Measurements from ENCODE around the gene SEC24C.

DNA sequence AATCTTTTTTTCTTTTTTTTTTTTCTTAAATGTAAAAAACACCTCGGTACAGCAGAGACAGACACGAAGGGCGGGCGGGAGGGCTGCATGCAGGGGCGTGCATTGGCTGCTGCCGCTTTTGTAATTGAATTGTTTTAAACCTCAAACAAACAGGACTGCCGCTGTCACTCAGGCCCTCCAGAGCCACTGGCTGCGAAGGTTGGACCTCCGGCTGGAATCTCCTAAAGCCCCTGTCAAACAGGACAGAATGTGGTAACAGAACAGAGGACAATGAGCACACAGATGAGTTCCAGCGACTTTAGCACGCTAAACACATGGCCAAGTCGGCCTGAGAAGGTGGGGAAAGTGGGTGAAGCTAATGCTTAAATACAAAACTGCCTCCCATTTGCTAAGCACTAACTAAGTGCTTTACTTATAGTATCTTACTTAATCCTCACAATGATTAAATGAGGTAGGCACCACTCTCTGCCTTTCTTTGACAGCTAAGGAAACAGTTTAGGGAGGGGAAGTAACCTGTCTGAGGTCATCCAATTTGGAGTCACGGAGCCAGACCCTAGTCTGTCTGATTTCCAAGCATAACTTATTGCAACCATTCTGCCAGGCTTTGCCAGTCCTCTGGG is 70.2 kb downstream of the SEC24C start:
- TF ChIP-seq, protein P1, sequence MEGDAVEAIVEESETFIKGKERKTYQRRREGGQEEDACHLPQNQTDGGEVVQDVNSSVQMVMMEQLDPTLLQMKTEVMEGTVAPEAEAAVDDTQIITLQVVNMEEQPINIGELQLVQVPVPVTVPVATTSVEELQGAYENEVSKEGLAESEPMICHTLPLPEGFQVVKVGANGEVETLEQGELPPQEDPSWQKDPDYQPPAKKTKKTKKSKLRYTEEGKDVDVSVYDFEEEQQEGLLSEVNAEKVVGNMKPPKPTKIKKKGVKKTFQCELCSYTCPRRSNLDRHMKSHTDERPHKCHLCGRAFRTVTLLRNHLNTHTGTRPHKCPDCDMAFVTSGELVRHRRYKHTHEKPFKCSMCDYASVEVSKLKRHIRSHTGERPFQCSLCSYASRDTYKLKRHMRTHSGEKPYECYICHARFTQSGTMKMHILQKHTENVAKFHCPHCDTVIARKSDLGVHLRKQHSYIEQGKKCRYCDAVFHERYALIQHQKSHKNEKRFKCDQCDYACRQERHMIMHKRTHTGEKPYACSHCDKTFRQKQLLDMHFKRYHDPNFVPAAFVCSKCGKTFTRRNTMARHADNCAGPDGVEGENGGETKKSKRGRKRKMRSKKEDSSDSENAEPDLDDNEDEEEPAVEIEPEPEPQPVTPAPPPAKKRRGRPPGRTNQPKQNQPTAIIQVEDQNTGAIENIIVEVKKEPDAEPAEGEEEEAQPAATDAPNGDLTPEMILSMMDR (IDR thresholded peaks at IDR 0.05; ENCODE audit: low read depth, low read length) = no peak
- no peak for TF ChIP-seq EZH2phosphoT487 (IDR thresholded peaks at IDR 0.05; ENCODE audit: low read depth)
